ENCODE data around the gene PXDC1. TPM values are rescaled to one million over a fixed set of nuclear protein-coding genes. Genes with fewer than 3 reads are reported as not detected.
"Not testable (repeated sequence)": the region's sequence is repeated elsewhere in the genome, so short reads cannot be mapped to it uniquely, and the experiment has no call there.

The PXDC1 gene
- total RNA-seq, 1 donor = 144 TPM

GRCh38 chr6:3771407-3772011, 20.0 kb upstream of the PXDC1 start:
- Histone ChIP-seq H3K4me3 (ENCODE audit: insufficient read depth, low read length) (no peak overlapping the region), H3K79me2 (ENCODE audit: insufficient read depth, low read length) (no peaks in the 10 kb centered on the region), H3K4me1 (ENCODE audit: insufficient read depth, low read length) (peaks cover 22% of the 10 kb centered on the region), H3K36me3 (ENCODE audit: insufficient read depth, low read length) (no peaks in the 10 kb centered on the region), H3K27me3 (ENCODE audit: insufficient read depth, low read length) (no peaks in the 10 kb centered on the region), H3K27ac (ENCODE audit: low read depth, low read length) (no peak overlapping the region), H4K20me1 (ENCODE audit: insufficient read depth, low read length) (no peaks in the 10 kb centered on the region), H3K4me2 (ENCODE audit: insufficient read depth, low read length) (no peak overlapping the region), H2AFZ (ENCODE audit: low read length) (no peak overlapping the region), H3K9me3 (ENCODE audit: low read depth, low read length) (no peaks in the 10 kb centered on the region)
- TF ChIP-seq CTCF (IDR thresholded peaks at IDR 0.05; ENCODE audit: extremely low read depth, low read depth, low read length) = no peak
- DNase-seq (ENCODE audit: insufficient read length, low spot score, missing footprints) = peak; percentile 59

- Histone ChIP-seq H3K9me3 (ENCODE audit: low read depth, low read length) (no peaks in the 10 kb centered on the region), H3K27me3 (ENCODE audit: insufficient read depth, low read length) (no peaks in the 10 kb centered on the region), H3K4me2 (ENCODE audit: insufficient read depth, low read length) (peak overlapping the region; percentile 23), H3K4me3 (ENCODE audit: insufficient read depth, low read length) (no peak overlapping the region), H3K36me3 (ENCODE audit: insufficient read depth, low read length) (no peaks in the 10 kb centered on the region), H3K27ac (ENCODE audit: low read depth, low read length) (no peak overlapping the region), H4K20me1 (ENCODE audit: insufficient read depth, low read length) (no peaks in the 10 kb centered on the region), H3K4me1 (ENCODE audit: insufficient read depth, low read length) (peaks cover 33% of the 10 kb centered on the region), H3K79me2 (ENCODE audit: insufficient read depth, low read length) (no peaks in the 10 kb centered on the region), H2AFZ (ENCODE audit: low read length) (no peak overlapping the region)
- DNase-seq (ENCODE audit: insufficient read length, low spot score, missing footprints) = peak; percentile 34
- TF ChIP-seq CTCF (IDR thresholded peaks at IDR 0.05; ENCODE audit: extremely low read depth, low read depth, low read length) = no peak
Observed at GRCh38 chr6:3770023-3770720, 18.7 kb upstream of the PXDC1 start.

GRCh38 chr6:3769610-3770009, 18.1 kb upstream of the PXDC1 start:
- Histone ChIP-seq H4K20me1 (ENCODE audit: insufficient read depth, low read length) (no peaks in the 10 kb centered on the region), H3K27me3 (ENCODE audit: insufficient read depth, low read length) (no peaks in the 10 kb centered on the region), H3K27ac (ENCODE audit: low read depth, low read length) (no peak overlapping the region), H3K4me1 (ENCODE audit: insufficient read depth, low read length) (peaks cover 33% of the 10 kb centered on the region), H3K9me3 (ENCODE audit: low read depth, low read length) (no peaks in the 10 kb centered on the region), H3K36me3 (ENCODE audit: insufficient read depth, low read length) (no peaks in the 10 kb centered on the region), H3K4me3 (ENCODE audit: insufficient read depth, low read length) (no peak overlapping the region), H3K79me2 (ENCODE audit: insufficient read depth, low read length) (no peaks in the 10 kb centered on the region), H2AFZ (ENCODE audit: low read length) (no peak overlapping the region), H3K4me2 (ENCODE audit: insufficient read depth, low read length) (peak overlapping the region; percentile 23)
- no peak for TF ChIP-seq CTCF (IDR thresholded peaks at IDR 0.05; ENCODE audit: extremely low read depth, low read depth, low read length)
- DNase-seq (ENCODE audit: insufficient read length, low spot score, missing footprints) = peak; percentile 90

- DNase-seq (ENCODE audit: insufficient read length, low spot score, missing footprints) = peak; percentile 46
- TF ChIP-seq CTCF (IDR thresholded peaks at IDR 0.05; ENCODE audit: extremely low read depth, low read depth, low read length) = no peak
- Histone ChIP-seq H3K4me2 (ENCODE audit: insufficient read depth, low read length) (no peak overlapping the region), H2AFZ (ENCODE audit: low read length) (no peak overlapping the region), H3K27ac (ENCODE audit: low read depth, low read length) (no peak overlapping the region), H3K36me3 (ENCODE audit: insufficient read depth, low read length) (no peaks in the 10 kb centered on the region), H3K4me1 (ENCODE audit: insufficient read depth, low read length) (peaks cover 33% of the 10 kb centered on the region), H3K4me3 (ENCODE audit: insufficient read depth, low read length) (no peak overlapping the region), H3K9me3 (ENCODE audit: low read depth, low read length) (no peaks in the 10 kb centered on the region), H3K79me2 (ENCODE audit: insufficient read depth, low read length) (no peaks in the 10 kb centered on the region), H3K27me3 (ENCODE audit: insufficient read depth, low read length) (no peaks in the 10 kb centered on the region), H4K20me1 (ENCODE audit: insufficient read depth, low read length) (no peaks in the 10 kb centered on the region)
Observed at GRCh38 chr6:3768502-3768901, 17.0 kb upstream of the PXDC1 start.

GRCh38 chr6:3767483-3767882, 16.0 kb upstream of the PXDC1 start:
- not testable (repeated sequence) for H3K27me3 ChIP-seq (ENCODE audit: insufficient read depth, low read length); H3K27ac ChIP-seq (ENCODE audit: low read depth, low read length); H2AFZ ChIP-seq (ENCODE audit: low read length); H3K9me3 ChIP-seq (ENCODE audit: low read depth, low read length); H3K36me3 ChIP-seq (ENCODE audit: insufficient read depth, low read length); H4K20me1 ChIP-seq (ENCODE audit: insufficient read depth, low read length); H3K4me3 ChIP-seq (ENCODE audit: insufficient read depth, low read length); H3K79me2 ChIP-seq (ENCODE audit: insufficient read depth, low read length); H3K4me2 ChIP-seq (ENCODE audit: insufficient read depth, low read length)
- peak; percentile 78 for DNase-seq (ENCODE audit: insufficient read length, low spot score, missing footprints)
- peaks cover 33% of the 10 kb centered on the region for H3K4me1 ChIP-seq (ENCODE audit: insufficient read depth, low read length)
